ENCODE measurements around the gene NEU1.
"Not testable (repeated sequence)": the region's sequence is repeated elsewhere in the genome, so short reads cannot be mapped to it uniquely, and the experiment has no call there.

Gene NEU1

DNA sequence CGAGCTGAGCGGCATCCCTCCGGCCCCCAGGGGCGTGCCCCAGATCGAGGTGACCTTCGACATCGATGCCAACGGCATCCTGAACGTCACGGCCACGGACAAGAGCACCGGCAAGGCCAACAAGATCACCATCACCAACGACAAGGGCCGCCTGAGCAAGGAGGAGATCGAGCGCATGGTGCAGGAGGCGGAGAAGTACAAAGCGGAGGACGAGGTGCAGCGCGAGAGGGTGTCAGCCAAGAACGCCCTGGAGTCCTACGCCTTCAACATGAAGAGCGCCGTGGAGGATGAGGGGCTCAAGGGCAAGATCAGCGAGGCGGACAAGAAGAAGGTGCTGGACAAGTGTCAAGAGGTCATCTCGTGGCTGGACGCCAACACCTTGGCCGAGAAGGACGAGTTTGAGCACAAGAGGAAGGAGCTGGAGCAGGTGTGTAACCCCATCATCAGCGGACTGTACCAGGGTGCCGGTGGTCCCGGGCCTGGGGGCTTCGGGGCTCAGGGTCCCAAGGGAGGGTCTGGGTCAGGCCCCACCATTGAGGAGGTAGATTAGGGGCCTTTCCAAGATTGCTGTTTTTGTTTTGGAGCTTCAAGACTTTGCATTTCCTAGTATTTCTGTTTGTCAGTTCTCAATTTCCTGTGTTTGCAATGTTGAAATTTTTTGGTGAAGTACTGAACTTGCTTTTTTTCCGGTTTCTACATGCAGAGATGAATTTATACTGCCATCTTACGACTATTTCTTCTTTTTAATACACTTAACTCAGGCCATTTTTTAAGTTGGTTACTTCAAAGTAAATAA lies 45.3 kb downstream of the NEU1 start:
- not testable (repeated sequence) for DNase-seq

DNA sequence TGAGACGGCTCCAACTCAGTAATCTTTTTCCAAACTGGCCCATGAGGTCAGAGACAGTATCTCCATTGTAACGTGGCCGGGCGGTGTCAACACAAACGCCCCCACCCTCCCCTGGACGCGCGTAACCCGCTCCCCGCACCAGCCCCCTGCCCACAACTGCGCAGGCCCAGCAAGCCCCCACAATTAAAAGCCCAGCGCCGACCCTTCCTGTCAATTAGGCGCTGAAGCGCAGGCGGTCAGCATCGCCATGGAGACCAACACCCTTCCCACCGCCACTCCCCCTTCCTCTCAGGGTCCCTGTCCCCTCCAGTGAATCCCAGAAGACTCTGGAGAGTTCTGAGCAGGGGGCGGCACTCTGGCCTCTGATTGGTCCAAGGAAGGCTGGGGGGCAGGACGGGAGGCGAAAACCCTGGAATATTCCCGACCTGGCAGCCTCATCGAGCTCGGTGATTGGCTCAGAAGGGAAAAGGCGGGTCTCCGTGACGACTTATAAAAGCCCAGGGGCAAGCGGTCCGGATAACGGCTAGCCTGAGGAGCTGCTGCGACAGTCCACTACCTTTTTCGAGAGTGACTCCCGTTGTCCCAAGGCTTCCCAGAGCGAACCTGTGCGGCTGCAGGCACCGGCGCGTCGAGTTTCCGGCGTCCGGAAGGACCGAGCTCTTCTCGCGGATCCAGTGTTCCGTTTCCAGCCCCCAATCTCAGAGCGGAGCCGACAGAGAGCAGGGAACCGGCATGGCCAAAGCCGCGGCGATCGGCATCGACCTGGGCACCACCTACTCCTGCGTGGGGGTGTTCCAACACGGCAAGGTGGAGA lies 47.4 kb downstream of the NEU1 start, which contains the start of the genes HSPA1A and HSPA1L:
Gene HSPA1A, plus strand, starts transcription at position 519 of the 814 bp plus-strand sequence. Its CDS starts 214 bp downstream, at position 733.
Gene HSPA1L, minus strand, starts transcription at position 259 of the 814 bp plus-strand sequence. CDS start 3,311 bp downstream, outside the sequence.
- DNase-seq: peak; percentile 82 to 92

DNA sequence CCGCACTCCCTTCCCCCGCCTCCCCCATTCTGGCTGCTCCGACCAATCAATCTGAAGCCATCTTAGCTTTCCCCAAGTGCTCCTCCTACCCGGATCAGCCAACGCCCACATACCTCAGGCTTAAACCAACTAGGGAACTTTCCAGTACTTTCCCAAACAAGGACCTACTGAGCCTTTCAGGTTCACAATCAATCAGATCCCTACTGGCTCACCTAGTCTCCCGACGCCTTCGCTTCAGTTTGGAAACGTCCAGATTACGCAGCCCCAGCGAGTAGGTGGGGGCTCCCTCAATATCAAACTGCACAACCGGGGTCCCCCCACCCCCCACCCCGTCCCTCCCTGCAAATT lies 48.0 kb downstream of the NEU1 start:
- DNase-seq: peak; percentile 68 to 90

DNA sequence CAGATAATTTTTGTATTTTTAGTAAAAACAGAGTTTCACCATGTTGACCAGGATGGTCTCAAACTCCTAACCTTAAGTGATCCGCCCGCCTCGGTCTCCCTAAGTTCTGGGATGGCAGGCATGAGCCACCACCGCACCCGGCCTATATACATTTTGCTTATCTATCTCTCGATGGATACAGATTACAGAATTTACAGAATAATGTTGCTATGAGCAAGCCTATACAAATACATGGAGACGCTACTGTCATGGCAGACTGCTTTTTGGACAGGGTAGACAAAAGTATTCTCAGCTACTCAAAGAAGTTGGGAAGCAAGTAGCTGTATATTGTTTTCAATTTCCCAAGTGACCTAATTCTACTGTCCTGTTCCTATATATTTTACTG lies 49.2 kb downstream of the NEU1 start:
- DNase-seq: no peak

DNA sequence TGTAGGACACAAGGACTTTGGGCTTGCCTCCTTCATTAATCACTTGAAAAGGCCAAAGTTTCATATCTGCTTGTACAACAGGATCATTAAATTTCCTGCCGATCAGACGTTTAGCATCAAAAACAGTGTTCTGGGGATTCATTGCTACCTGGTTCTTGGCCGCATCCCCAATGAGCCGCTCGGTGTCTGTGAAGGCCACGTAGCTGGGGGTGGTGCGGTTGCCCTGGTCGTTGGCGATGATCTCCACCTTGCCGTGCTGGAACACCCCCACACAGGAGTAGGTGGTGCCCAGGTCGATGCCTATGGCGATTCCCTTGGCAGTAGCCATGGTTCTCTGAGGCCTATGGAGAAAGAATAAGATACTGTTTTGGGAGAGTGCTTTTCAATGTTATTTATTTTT lies 51.0 kb downstream of the NEU1 start:
- no peak for DNase-seq

DNA sequence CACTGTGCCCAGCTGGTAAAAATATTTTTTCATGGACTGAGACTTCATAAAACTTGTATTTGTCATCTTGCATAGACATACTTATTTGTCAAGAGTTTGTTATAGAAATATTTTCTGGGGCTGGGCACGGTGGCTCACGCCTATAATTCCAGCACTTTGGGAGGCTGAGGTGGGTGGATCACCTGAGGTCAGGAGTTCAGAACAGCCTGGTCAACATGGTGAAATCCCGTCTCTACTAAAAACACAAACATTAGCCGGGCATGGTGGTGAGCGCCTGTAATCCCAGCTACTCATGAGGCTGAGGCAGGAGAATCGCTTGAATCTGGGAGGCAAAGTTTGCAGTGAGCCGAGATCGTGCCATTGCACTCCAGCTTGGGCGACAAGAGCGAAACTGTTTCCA lies 54.0 kb downstream of the NEU1 start:
- not testable (repeated sequence) for DNase-seq
